ENCODE results near the gene USH1G. TPM values are rescaled to one million over a fixed set of nuclear protein-coding genes. Genes with fewer than 3 reads are reported as not detected.

Gene USH1G
- polyA plus RNA-seq, 1 donor from 2014 or later: not detected

- Histone ChIP-seq H3K9me2 (ENCODE audit: insufficient read depth, low read length) (no peaks in the 10 kb centered on the region), H3F3A (ENCODE audit: insufficient read depth, low read length, poor library complexity, severe bottlenecking) (no peaks in the 10 kb centered on the region), H3K27ac (ENCODE audit: low read length) (no peak overlapping the region), H4K20me1 (ENCODE audit: insufficient read depth) (no peaks in the 10 kb centered on the region), H3K9ac (ENCODE audit: low read length) (no peak overlapping the region), H3K79me2 (replicated peaks; ENCODE audit: insufficient read depth, low read length) (no peaks in the 10 kb centered on the region), H3K4me2 (ENCODE audit: low read length) (no peak overlapping the region), H3K27me3 (ENCODE audit: insufficient read depth, low read depth, low read length) (no peaks in the 10 kb centered on the region), H3K9me3 (ENCODE audit: low read length) (no peaks in the 10 kb centered on the region), H3K36me3 (ENCODE audit: insufficient read depth, low read length) (no peaks in the 10 kb centered on the region), H2AFZ (ENCODE audit: low read depth, low read length) (no peak overlapping the region), H3K4me3 (ENCODE audit: low read length) (no peak overlapping the region)
- TF ChIP-seq EP300 (conservative IDR thresholded peaks at IDR 0.05; ENCODE audit: poor library complexity, severe bottlenecking) (no peak), MXI1 (conservative IDR thresholded peaks at IDR 0.05; ENCODE audit: poor library complexity, severe bottlenecking) (no peak), RAD21 (conservative IDR thresholded peaks at IDR 0.05) (no peak), SMC3 (conservative IDR thresholded peaks at IDR 0.05; ENCODE audit: poor library complexity) (no peak), REST (IDR thresholded peaks at IDR 0.05; ENCODE audit: borderline replicate concordance) (no peak), POLR2AphosphoS5 (IDR thresholded peaks at IDR 0.05) (no peak), EZH2 (IDR thresholded peaks at IDR 0.05; ENCODE audit: borderline replicate concordance, insufficient read depth, low read length, poor library complexity, severe bottlenecking) (no peak), TAF1 (IDR thresholded peaks at IDR 0.05; ENCODE audit: low read depth) (no peak)
- TF ChIP-seq, protein P1, sequence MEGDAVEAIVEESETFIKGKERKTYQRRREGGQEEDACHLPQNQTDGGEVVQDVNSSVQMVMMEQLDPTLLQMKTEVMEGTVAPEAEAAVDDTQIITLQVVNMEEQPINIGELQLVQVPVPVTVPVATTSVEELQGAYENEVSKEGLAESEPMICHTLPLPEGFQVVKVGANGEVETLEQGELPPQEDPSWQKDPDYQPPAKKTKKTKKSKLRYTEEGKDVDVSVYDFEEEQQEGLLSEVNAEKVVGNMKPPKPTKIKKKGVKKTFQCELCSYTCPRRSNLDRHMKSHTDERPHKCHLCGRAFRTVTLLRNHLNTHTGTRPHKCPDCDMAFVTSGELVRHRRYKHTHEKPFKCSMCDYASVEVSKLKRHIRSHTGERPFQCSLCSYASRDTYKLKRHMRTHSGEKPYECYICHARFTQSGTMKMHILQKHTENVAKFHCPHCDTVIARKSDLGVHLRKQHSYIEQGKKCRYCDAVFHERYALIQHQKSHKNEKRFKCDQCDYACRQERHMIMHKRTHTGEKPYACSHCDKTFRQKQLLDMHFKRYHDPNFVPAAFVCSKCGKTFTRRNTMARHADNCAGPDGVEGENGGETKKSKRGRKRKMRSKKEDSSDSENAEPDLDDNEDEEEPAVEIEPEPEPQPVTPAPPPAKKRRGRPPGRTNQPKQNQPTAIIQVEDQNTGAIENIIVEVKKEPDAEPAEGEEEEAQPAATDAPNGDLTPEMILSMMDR (IDR thresholded peaks at IDR 0.05; ENCODE audit: poor library complexity, severe bottlenecking): no peak
Observed at GRCh38 chr17:74903034-74903433, 20.0 kb downstream of the USH1G start.

DNA sequence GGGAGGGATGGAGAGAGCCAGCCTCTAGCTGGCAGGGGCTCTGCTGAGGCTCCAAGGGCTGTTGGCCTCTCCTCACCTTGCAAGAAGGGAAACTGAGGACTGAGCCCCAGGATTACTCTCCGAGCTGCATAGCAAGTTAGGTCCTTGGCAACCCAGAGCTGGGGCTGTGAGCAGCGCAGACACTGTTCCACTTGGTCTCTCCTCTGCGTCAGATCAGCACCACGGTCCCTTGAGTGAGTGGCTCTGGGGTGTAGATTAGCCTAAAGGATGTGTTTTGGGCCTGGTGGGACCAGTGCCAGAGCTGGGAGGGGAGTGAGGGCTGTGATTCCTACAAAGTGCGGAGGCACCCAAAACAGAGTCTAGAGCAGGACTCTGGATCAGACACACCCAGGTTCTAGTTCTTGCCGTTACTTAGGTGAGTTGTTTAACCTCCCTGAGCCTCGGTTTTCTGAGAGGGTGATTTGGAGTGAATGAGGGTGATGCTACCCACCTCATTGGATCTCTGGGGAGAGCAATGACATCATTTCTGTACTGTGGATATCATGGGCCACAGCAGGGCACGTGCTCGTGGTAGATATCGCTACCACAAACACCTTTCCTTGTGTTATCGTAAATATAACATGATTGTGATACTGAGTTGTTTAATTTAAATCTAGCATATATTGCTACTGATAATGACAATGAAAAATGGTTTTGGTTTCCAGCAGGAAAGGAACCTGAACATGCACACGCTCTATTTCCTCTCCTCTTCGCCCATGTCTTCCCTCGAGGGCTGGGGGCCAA is 21.5 kb downstream of the USH1G start:
- H2AFZ ChIP-seq (ENCODE audit: low read depth, low read length): no peak overlapping the region
- no peak overlapping the region for H3K9ac ChIP-seq (ENCODE audit: low read length)
- H3K4me3 ChIP-seq (ENCODE audit: low read length): no peak overlapping the region
- no peak overlapping the region for H3K27ac ChIP-seq (ENCODE audit: low read length)
- TF ChIP-seq, protein P1 (IDR thresholded peaks at IDR 0.05; ENCODE audit: poor library complexity, severe bottlenecking): no peak
- TF ChIP-seq EZH2 (IDR thresholded peaks at IDR 0.05; ENCODE audit: borderline replicate concordance, insufficient read depth, low read length, poor library complexity, severe bottlenecking) (no peak), REST (IDR thresholded peaks at IDR 0.05; ENCODE audit: borderline replicate concordance) (no peak), MXI1 (conservative IDR thresholded peaks at IDR 0.05; ENCODE audit: poor library complexity, severe bottlenecking) (no peak), TAF1 (IDR thresholded peaks at IDR 0.05; ENCODE audit: low read depth) (no peak), POLR2AphosphoS5 (IDR thresholded peaks at IDR 0.05) (no peak), RAD21 (conservative IDR thresholded peaks at IDR 0.05) (no peak), EP300 (conservative IDR thresholded peaks at IDR 0.05; ENCODE audit: poor library complexity, severe bottlenecking) (no peak), SMC3 (conservative IDR thresholded peaks at IDR 0.05; ENCODE audit: poor library complexity) (no peak)
- no peaks in the 10 kb centered on the region for H3K79me2 ChIP-seq (replicated peaks; ENCODE audit: insufficient read depth, low read length)
- no peaks in the 10 kb centered on the region for H4K20me1 ChIP-seq (ENCODE audit: insufficient read depth)
- no peak overlapping the region for H3K4me2 ChIP-seq (ENCODE audit: low read length)
- no peaks in the 10 kb centered on the region for H3K36me3 ChIP-seq (ENCODE audit: insufficient read depth, low read length)
- peaks cover 3% of the 10 kb centered on the region for H3K27me3 ChIP-seq (ENCODE audit: insufficient read depth, low read depth, low read length)
- no peaks in the 10 kb centered on the region for H3K9me3 ChIP-seq (ENCODE audit: low read length)
- H3F3A ChIP-seq (ENCODE audit: insufficient read depth, low read length, poor library complexity, severe bottlenecking): no peaks in the 10 kb centered on the region
- H3K9me2 ChIP-seq (ENCODE audit: insufficient read depth, low read length): no peaks in the 10 kb centered on the region

Measured in neural cell (in vitro differentiated cells).